Liver (tissue), 9 donors: ENCODE data around the gene TMEM263. TPM values are rescaled to one million over a fixed set of nuclear protein-coding genes. Genes with fewer than 3 reads are reported as not detected.
A peak's percentile ranks its signal among the peaks of the same experiment; 100 is the strongest.

Experiments used
- DNase-seq: peaks from one replicate; pipeline ENCODE4 v3.0.0-alpha.2; 2017; ENCODE audit warnings: low spot score
- H3K27ac ChIP-seq, 2 donors: one replicate each; pipeline ENCODE4 v1.7.0; 2013; ENCODE audit warnings: inconsistent platforms in 2 of 2, low read length in 2 of 2, control low read depth in 1 of 2, low read depth in 1 of 2, mild to moderate bottlenecking in 1 of 2
- H3K27me3 ChIP-seq, 4 donors: one replicate each; pipeline versions ENCODE4 v1.6.1 to v1.7.0; 2013; ENCODE audit warnings: low read length in 3 of 4, inconsistent platforms in 1 of 4, mild to moderate bottlenecking in 1 of 4, moderate library complexity in 1 of 4; ENCODE audit not compliant: control insufficient read depth in 4 of 4, insufficient read depth in 4 of 4
- H3K36me3 ChIP-seq, 4 donors: one replicate each; pipeline versions ENCODE4 v1.6.1 to v1.7.0; 2013; ENCODE audit warnings: low read length in 3 of 4, mild to moderate bottlenecking in 3 of 4, low read depth in 1 of 4, moderate library complexity in 1 of 4; ENCODE audit not compliant: control insufficient read depth in 4 of 4, insufficient read depth in 3 of 4
- H3K4me1 ChIP-seq, 4 donors: one replicate each; pipeline versions ENCODE4 v1.6.1 to v1.7.0; 2013; ENCODE audit warnings: low read length in 3 of 4, mild to moderate bottlenecking in 3 of 4, moderate library complexity in 1 of 4; ENCODE audit not compliant: control insufficient read depth in 4 of 4, insufficient read depth in 4 of 4
- H3K4me3 ChIP-seq, 3 donors: one replicate each; pipeline versions ENCODE4 v1.6.1 to v1.7.0; 2013; ENCODE audit warnings: low read length in 3 of 3, control low read depth in 1 of 3, low read depth in 1 of 3, mild to moderate bottlenecking in 1 of 3
- H3K9ac ChIP-seq, 2 donors: one replicate each; pipeline ENCODE4 v1.7.0; 2013; ENCODE audit warnings: low read length in 2 of 2, mild to moderate bottlenecking in 2 of 2, moderate library complexity in 2 of 2, control low read depth in 1 of 2, low read depth in 1 of 2
- H3K9me3 ChIP-seq, 4 donors: one replicate each; pipeline versions ENCODE4 v1.6.1 to v1.7.0; 2013; ENCODE audit warnings: low read length in 3 of 4; ENCODE audit not compliant: control insufficient read depth in 4 of 4
- EGR1 ChIP-seq, 2 donors: IDR thresholded peaks; 2 replicates each; pipeline ENCODE4 v1.6.1; 2016 to 2018; ENCODE audit warnings: antibody characterized with exemption in 2 of 2, low read depth in 2 of 2
- FOXA1 ChIP-seq: IDR thresholded peaks from 2 replicates; pipeline ENCODE4 v1.6.1; 2016; ENCODE audit warnings: antibody characterized with exemption
- FOXA2 ChIP-seq: IDR thresholded peaks from 2 replicates; pipeline ENCODE4 v1.6.1; 2016; ENCODE audit warnings: antibody characterized with exemption
- GABPA ChIP-seq, 2 donors: IDR thresholded peaks in 1 of 2; conservative IDR thresholded peaks in 1 of 2; 2 replicates each; pipeline ENCODE4 v1.6.1; 2016; ENCODE audit warnings: antibody characterized with exemption in 2 of 2, mild to moderate bottlenecking in 1 of 2, moderate library complexity in 1 of 2
- HNF4A ChIP-seq, 2 donors: conservative IDR thresholded peaks; 2 replicates each; pipeline ENCODE4 v1.6.1; 2016; ENCODE audit warnings: antibody characterized with exemption in 2 of 2, mild to moderate bottlenecking in 2 of 2
- HNF4G ChIP-seq: IDR thresholded peaks from 2 replicates; pipeline ENCODE4 v1.6.1; 2016; ENCODE audit warnings: antibody characterized with exemption
- JUND ChIP-seq, 2 donors: IDR thresholded peaks; 2 replicates each; pipeline ENCODE4 v1.6.1; 2016; ENCODE audit warnings: antibody characterized with exemption in 2 of 2
- NR2F2 ChIP-seq: IDR thresholded peaks from 2 replicates; pipeline ENCODE4 v1.6.1; 2016; ENCODE audit warnings: antibody characterized with exemption
- RAD21 ChIP-seq, 2 donors: IDR thresholded peaks; 2 replicates each; pipeline ENCODE4 v1.6.1; 2016; ENCODE audit warnings: antibody characterized with exemption in 2 of 2, mild to moderate bottlenecking in 2 of 2
- RXRA ChIP-seq, 2 donors: IDR thresholded peaks; 2 replicates each; pipeline ENCODE4 v1.6.1; 2017 to 2018; ENCODE audit warnings: antibody characterized with exemption in 2 of 2, mild to moderate bottlenecking in 1 of 2
- SP1 ChIP-seq: IDR thresholded peaks from 2 replicates; pipeline ENCODE4 v1.6.1; 2018; ENCODE audit warnings: antibody characterized with exemption, mild to moderate bottlenecking
- TAF1 ChIP-seq: conservative IDR thresholded peaks from 2 replicates; pipeline ENCODE4 v1.6.1; 2016; ENCODE audit warnings: antibody characterized with exemption, mild to moderate bottlenecking
- WGBS: extraction: QIAGEN DNeasy Blood & Tissue Kit; methylation state at CpG from one replicate; pipeline ENCODE4 v1.1.7; 2013; 5-methylcytosine and 5-hydroxymethylcytosine counted together
- polyA plus RNA-seq, 2 donors: library from polyadenylated mRNA; stranded (reverse) in 1 of 2; unstranded in 1 of 2; fragments of 200-250 nt in 1 of 2; fragments of >200 nt in 1 of 2; fragmentation: Nextera tagmentation in 1 of 2; extraction: Ambion mirVana in 1 of 2; gene quantifications; one replicate each; pipeline versions ENCODE4 v1.2.1 to v1.2.3, GENCODE V29; 2013 to 2015
- total RNA-seq, 2 donors: library from RNA; depleted of rRNA; stranded (reverse); fragments of >200 nt; gene quantifications; one replicate each; pipeline ENCODE4 v1.2.3, GENCODE V29; 2014
- TF ChIP-seq, protein P1 (sequence below): IDR thresholded peaks from 2 replicates; pipeline ENCODE4 v1.6.1; 2016; ENCODE audit warnings: antibody characterized with exemption
- TF ChIP-seq, protein P2 (sequence below): IDR thresholded peaks from 2 replicates; pipeline ENCODE4 v1.6.1; 2016; ENCODE audit warnings: antibody characterized with exemption
- TF ChIP-seq, protein P3 (sequence below): IDR thresholded peaks from 2 replicates; pipeline ENCODE4 v1.6.1; 2016; ENCODE audit warnings: antibody characterized with exemption
- TF ChIP-seq, protein P4 (sequence below): IDR thresholded peaks from 2 replicates; pipeline ENCODE4 v1.6.1; 2016; ENCODE audit warnings: antibody characterized with exemption, mild to moderate bottlenecking
- TF ChIP-seq, protein P5 (sequence below): fragments of 150-350 bp; IDR thresholded peaks from 2 replicates; pipeline ENCODE4 v1.5.1; 2017; ENCODE audit warnings: improper control_type of control experiment, low read depth, low read length; ENCODE audit not compliant: missing input control
- donor health status: healthy.
- donor health status: healthy.
- donor health status: healthy.
- donor health status: healthy.
- donor health status: healthy.

The TMEM263 gene
- total and polyA plus RNA-seq, 4 donors: 21.4 to 38.0 (median 21.9) TPM

DNA sequence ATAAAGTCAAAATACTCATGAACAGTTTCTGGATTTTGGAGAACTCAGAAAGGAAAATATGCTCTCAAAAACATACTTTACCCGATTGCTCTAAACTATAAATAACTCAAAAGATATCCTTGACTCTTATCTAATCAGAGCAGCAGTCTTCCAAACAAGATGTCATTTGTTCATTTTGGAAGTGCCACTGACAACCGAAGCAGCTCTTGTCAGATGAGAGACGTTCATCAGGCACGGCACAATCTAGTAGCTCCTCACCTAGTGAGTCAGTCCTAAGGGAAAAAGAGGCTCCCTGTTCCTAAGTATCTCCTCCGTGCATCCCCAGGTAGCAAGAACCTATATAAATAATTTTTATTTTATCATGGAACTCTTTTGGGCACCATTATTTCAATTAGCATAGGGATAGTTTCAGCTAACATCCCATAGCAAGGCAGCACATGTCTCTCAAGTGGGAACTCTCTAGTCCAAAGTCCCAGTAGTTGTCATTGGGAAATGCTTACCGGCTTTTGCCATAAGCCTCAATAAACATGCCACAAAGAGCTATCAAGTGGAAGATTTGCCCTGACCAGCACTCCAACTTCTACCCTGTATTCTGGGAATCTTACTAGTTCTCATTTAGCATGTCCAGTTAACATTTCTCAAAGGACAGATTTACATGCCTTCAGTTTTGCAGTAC, 14.1 kb upstream of the TMEM263 start:
- no peak for TF ChIP-seq EGR1 (IDR thresholded peaks at IDR 0.05; ENCODE audit: low read depth in 2 of 2)
- TF ChIP-seq RXRA (IDR thresholded peaks at IDR 0.05): no peak
- TF ChIP-seq HNF4A (conservative IDR thresholded peaks at IDR 0.05): peak; percentile 27 to 62
- TF ChIP-seq, protein P1, sequence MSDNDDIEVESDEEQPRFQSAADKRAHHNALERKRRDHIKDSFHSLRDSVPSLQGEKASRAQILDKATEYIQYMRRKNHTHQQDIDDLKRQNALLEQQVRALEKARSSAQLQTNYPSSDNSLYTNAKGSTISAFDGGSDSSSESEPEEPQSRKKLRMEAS: peak; percentile 14
- TF ChIP-seq HNF4G: peak; percentile 8
- no peak for TF ChIP-seq FOXA1
- TF ChIP-seq, protein P2, sequence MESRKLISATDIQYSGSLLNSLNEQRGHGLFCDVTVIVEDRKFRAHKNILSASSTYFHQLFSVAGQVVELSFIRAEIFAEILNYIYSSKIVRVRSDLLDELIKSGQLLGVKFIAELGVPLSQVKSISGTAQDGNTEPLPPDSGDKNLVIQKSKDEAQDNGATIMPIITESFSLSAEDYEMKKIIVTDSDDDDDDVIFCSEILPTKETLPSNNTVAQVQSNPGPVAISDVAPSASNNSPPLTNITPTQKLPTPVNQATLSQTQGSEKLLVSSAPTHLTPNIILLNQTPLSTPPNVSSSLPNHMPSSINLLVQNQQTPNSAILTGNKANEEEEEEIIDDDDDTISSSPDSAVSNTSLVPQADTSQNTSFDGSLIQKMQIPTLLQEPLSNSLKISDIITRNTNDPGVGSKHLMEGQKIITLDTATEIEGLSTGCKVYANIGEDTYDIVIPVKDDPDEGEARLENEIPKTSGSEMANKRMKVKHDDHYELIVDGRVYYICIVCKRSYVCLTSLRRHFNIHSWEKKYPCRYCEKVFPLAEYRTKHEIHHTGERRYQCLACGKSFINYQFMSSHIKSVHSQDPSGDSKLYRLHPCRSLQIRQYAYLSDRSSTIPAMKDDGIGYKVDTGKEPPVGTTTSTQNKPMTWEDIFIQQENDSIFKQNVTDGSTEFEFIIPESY: no peak
- TF ChIP-seq, protein P3, sequence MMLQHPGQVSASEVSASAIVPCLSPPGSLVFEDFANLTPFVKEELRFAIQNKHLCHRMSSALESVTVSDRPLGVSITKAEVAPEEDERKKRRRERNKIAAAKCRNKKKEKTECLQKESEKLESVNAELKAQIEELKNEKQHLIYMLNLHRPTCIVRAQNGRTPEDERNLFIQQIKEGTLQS: no peak
- TF ChIP-seq, protein P4, sequence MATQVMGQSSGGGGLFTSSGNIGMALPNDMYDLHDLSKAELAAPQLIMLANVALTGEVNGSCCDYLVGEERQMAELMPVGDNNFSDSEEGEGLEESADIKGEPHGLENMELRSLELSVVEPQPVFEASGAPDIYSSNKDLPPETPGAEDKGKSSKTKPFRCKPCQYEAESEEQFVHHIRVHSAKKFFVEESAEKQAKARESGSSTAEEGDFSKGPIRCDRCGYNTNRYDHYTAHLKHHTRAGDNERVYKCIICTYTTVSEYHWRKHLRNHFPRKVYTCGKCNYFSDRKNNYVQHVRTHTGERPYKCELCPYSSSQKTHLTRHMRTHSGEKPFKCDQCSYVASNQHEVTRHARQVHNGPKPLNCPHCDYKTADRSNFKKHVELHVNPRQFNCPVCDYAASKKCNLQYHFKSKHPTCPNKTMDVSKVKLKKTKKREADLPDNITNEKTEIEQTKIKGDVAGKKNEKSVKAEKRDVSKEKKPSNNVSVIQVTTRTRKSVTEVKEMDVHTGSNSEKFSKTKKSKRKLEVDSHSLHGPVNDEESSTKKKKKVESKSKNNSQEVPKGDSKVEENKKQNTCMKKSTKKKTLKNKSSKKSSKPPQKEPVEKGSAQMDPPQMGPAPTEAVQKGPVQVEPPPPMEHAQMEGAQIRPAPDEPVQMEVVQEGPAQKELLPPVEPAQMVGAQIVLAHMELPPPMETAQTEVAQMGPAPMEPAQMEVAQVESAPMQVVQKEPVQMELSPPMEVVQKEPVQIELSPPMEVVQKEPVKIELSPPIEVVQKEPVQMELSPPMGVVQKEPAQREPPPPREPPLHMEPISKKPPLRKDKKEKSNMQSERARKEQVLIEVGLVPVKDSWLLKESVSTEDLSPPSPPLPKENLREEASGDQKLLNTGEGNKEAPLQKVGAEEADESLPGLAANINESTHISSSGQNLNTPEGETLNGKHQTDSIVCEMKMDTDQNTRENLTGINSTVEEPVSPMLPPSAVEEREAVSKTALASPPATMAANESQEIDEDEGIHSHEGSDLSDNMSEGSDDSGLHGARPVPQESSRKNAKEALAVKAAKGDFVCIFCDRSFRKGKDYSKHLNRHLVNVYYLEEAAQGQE: no peak
- Histone ChIP-seq H3K9ac (no peak overlapping the region), H3K9me3 (no peaks in the 10 kb centered on the region), H3K36me3 (no peaks in the 10 kb centered on the region), H3K4me1 (no peaks in the 10 kb centered on the region), H3K27me3 (no peaks in the 10 kb centered on the region), H3K27ac (no peak overlapping the region), H3K4me3 (no peak overlapping the region)
- 74% methylated on average over 6 of the region's 6 CpGs for WGBS
- DNase-seq: no peak

DNA sequence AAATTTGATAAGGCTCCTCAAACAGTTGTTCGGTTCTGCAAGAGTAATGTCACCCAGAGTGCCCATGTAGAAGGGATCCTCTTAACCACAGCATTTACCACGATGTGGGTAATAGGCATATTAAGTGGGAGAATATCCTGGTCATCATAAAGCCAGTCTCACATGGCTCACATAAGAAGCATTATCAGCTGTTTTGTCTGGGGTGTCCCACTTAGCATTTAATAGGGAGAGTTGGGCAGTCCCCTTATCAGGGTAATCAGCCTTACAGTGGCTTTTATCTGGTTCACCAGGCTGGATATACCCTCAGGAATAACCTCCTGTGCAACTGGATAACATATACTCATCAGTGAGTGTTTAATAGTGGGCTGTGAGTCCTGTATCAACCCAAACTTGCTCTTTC, 12.9 kb upstream of the TMEM263 start:
- no peaks in the 10 kb centered on the region for H3K27me3 ChIP-seq
- no peaks in the 10 kb centered on the region for H3K9me3 ChIP-seq
- no peak for DNase-seq
- H3K4me3 ChIP-seq: no peak overlapping the region
- 91% methylated on average over 2 of the region's 2 CpGs for WGBS
- TF ChIP-seq, protein P4: no peak
- TF ChIP-seq GABPA (IDR thresholded peaks at IDR 0.05 in 1 of 2, conservative IDR thresholded peaks at IDR 0.05 in 1 of 2): no peak
- TF ChIP-seq SP1: no peak
- TF ChIP-seq EGR1 (IDR thresholded peaks at IDR 0.05; ENCODE audit: low read depth in 2 of 2): no peak
- TF ChIP-seq RAD21 (IDR thresholded peaks at IDR 0.05): no peak
- TF ChIP-seq NR2F2: no peak
- TF ChIP-seq, protein P2: no peak
- no peak for TF ChIP-seq TAF1
- no peak for TF ChIP-seq HNF4A (conservative IDR thresholded peaks at IDR 0.05)
- TF ChIP-seq, protein P1: no peak
- TF ChIP-seq FOXA2: no peak
- TF ChIP-seq HNF4G: no peak
- TF ChIP-seq, protein P5, sequence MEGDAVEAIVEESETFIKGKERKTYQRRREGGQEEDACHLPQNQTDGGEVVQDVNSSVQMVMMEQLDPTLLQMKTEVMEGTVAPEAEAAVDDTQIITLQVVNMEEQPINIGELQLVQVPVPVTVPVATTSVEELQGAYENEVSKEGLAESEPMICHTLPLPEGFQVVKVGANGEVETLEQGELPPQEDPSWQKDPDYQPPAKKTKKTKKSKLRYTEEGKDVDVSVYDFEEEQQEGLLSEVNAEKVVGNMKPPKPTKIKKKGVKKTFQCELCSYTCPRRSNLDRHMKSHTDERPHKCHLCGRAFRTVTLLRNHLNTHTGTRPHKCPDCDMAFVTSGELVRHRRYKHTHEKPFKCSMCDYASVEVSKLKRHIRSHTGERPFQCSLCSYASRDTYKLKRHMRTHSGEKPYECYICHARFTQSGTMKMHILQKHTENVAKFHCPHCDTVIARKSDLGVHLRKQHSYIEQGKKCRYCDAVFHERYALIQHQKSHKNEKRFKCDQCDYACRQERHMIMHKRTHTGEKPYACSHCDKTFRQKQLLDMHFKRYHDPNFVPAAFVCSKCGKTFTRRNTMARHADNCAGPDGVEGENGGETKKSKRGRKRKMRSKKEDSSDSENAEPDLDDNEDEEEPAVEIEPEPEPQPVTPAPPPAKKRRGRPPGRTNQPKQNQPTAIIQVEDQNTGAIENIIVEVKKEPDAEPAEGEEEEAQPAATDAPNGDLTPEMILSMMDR: no peak
- no peak for TF ChIP-seq JUND (IDR thresholded peaks at IDR 0.05)
- no peak for TF ChIP-seq RXRA (IDR thresholded peaks at IDR 0.05)
- no peak for TF ChIP-seq FOXA1
- H3K9ac ChIP-seq: no peak overlapping the region
- H3K4me1 ChIP-seq: no peaks in the 10 kb centered on the region
- H3K36me3 ChIP-seq: no peaks in the 10 kb centered on the region
- H3K27ac ChIP-seq: no peak overlapping the region
